ENCODE results near the gene AGO3.
"Not testable (repeated sequence)": the region's sequence is repeated elsewhere in the genome, so short reads cannot be mapped to it uniquely, and the experiment has no call there.

AGO3 gene

GRCh38 chr1:35930593-35931445 is at the start of gene AGO3:
AGO3 (plus strand) TSS chr1:35931105; CDS start chr1:35931427, 322 bp downstream.
- DNase-seq (ENCODE audit: low read depth in 2 of 2), result peak; percentile 50 to 53

- DNase-seq (ENCODE audit: low read depth in 2 of 2), result no peak
Measured at GRCh38 chr1:35881850-35882273, 49.0 kb upstream of the AGO3 start.

DNA sequence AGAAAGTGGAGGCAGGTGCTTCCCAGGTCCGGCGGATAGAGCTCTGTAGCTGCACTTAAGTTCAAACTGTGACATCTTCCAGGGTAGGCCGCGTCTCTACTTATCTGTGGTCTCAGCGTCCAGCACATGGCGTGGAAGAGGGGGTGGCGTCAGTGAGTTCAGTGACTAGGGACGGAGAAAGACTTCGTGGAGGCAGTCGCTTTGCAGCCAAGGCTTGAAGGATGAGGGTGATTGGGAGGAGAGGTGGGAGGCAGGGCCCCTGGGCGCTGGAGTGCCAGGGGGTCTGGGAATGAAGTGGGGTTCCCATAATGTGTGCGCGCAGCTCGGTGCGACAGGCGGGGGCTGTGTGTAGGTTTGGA is 48.3 kb upstream of the AGO3 start:
- DNase-seq (ENCODE audit: low read depth in 2 of 2), result no peak

DNA sequence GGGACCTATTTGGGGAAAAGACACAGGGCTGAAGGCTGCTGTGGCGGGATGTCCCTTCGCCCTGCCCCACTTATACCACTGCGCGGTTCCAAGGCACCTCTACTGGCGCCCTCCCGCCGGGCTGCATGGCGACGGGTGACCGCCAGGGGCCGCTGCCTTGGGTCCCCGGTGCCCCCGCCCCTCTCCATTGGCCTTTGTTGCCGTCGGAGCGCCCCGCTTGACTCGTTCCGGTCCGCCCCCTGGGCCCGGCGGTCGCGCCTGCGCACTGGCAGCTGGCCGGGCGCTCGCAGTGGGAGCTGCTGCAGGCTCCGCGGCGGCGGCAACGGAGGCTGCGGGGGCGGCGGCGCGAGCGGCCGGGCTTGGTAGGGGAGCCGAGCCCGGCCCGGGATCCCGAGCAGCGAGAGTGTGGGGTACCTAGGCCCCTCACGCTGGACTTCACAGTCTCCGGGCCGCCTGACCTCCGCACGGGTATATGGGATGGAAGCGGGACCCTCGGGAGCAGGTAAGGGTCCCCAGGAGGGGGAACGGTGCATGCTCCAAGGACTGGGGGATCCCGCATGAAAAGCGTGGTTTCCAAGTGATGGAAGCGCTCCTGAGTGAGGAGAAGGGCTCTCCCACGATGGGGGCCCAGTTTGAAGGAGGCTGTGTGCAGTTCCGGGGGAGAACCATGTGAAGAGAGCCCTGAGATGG is 47.8 kb upstream of the AGO3 start, which contains the start of gene AGO1:
AGO1 (plus strand) TSS at position 265 of the 690 bp plus-strand sequence; CDS start at position 478, 213 bp downstream.
- DNase-seq (ENCODE audit: low read depth in 2 of 2), result peak; percentile 79 to 82

- DNase-seq (ENCODE audit: low read depth in 2 of 2), result no peak
Measured at GRCh38 chr1:35883635-35884101, 47.2 kb upstream of the AGO3 start.

GRCh38 chr1:35884934-35885333 is 46.0 kb upstream of the AGO3 start:
- no peak for DNase-seq (ENCODE audit: low read depth in 2 of 2)

DNA sequence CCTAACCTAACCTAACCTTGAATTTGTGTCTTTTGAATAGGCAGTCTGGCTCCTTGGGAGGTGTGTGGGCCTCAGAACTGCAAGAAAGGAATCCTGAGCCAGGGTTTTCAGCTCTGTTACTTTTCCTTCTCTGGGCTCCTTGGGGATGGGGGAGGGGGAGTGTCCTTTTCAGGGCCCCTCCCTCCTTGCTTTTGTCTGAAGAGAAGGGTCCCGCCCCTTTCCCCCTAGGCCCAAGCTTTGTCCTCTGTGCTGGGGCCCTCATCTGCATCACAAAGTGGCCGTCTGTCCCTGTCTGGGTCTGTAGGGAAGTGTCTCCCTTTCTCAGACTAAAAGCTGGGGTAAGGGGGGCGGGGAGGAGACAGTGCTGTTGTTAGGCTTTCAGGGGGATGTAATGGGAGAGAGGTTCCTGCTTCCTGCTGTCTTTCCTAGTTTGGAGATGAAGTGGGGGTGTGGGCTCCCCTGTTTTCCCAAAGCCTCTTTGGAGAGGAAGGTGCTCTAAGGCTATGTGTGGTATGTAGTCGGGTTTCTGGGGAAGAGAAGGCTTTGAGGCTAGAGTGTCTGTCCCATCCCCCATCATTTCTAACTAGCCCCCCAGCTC is 44.8 kb upstream of the AGO3 start:
- DNase-seq (ENCODE audit: low read depth in 2 of 2), result no peak

GRCh38 chr1:35886577-35887431 is 44.1 kb upstream of the AGO3 start:
- DNase-seq (ENCODE audit: low read depth in 2 of 2), result no peak

- DNase-seq (ENCODE audit: low read depth in 2 of 2), result no peak
Measured at GRCh38 chr1:35887508-35887907, 43.4 kb upstream of the AGO3 start.

DNA sequence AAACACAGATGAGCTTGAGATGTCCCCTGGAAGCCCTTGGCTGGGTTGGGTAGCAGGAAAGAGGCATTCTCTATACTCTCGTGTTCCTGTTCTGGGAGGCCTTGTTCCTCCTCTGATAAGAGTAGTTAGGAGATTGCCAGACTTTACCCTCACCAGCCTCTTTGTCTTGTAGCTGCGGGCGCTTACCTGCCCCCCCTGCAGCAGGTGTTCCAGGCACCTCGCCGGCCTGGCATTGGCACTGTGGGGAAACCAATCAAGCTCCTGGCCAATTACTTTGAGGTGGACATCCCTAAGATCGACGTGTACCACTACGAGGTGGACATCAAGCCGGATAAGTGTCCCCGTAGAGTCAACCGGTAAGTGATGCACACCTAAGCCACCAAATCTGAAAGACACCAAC is 42.6 kb upstream of the AGO3 start:
- no peak for DNase-seq (ENCODE audit: low read depth in 2 of 2)

GRCh38 chr1:35888981-35889380 is 41.9 kb upstream of the AGO3 start:
- not testable (repeated sequence) for DNase-seq (ENCODE audit: low read depth in 2 of 2)

- DNase-seq (ENCODE audit: low read depth in 2 of 2), result no peak
Measured at GRCh38 chr1:35893051-35893879, 37.6 kb upstream of the AGO3 start.

DNA sequence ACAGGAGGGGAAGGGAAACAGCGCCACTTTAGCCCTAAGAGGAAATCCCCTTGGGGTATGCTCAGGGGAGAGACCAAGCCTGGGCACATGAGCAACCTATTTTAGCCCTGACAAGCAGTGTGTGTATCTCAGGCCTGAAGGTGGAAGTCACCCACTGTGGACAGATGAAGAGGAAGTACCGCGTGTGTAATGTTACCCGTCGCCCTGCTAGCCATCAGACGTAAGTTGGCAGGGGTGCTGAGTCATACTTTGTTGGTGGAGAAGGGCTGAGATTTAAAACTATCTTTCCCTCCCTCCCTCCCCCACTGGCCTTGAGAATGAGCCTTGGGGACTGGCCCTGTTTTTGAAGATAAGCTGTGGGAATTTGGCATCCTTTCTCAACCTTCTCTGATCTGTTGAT is 36.7 kb upstream of the AGO3 start:
- DNase-seq (ENCODE audit: low read depth in 2 of 2), result no peak

DNA sequence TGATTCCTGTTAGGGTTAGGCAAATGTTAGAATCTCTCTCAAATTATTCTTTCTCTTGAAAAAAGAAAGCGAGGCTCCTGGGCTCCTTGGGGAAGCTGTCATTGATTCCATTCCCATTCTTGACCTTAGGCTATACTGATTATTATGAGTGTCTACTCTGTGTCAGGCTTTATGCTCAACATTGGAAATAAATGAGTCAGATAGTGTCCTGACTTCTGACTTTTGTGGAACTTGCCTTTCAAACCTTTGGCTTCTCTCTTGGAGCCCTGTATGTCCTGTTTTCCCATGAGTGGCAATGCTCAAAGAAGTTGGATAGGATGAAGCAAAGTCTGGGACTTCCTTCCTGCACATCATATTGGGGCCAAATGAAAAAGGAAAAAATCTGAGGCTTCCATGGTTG is 36.2 kb upstream of the AGO3 start:
- no peak for DNase-seq (ENCODE audit: low read depth in 2 of 2)

- no peak for DNase-seq (ENCODE audit: low read depth in 2 of 2)
Measured at GRCh38 chr1:35899941-35900340, 31.0 kb upstream of the AGO3 start.

- no peak for DNase-seq (ENCODE audit: low read depth in 2 of 2)
Measured at GRCh38 chr1:35901235-35901634, 29.7 kb upstream of the AGO3 start.

- DNase-seq (ENCODE audit: low read depth in 2 of 2), result no peak
Measured at GRCh38 chr1:35902671-35903070, 28.2 kb upstream of the AGO3 start.

- no peak for DNase-seq (ENCODE audit: low read depth in 2 of 2)
Measured at GRCh38 chr1:35914717-35915116, 16.2 kb upstream of the AGO3 start.

DNA sequence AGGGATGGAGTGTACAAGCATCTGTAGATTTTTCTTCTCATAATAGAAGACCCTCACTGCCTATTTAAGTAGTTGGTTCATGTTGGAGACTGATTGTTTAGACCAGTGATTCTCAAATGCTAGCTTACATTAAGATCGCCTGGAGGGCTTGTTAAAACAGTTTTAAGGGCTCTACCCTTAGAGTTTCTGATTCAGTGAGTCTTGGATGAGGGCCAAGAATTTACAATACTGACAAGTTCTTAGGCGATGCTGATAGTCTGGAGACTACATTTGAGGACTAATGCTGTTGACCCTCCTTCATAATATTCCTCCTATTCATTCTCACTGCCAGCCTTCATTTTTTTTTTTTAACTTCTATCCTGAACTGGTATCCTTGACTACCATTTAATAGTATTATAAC is 15.2 kb upstream of the AGO3 start:
- DNase-seq (ENCODE audit: low read depth in 2 of 2), result no peak

- no peak for DNase-seq (ENCODE audit: low read depth in 2 of 2)
Measured at GRCh38 chr1:35923791-35924221, 7.1 kb upstream of the AGO3 start.

- DNase-seq (ENCODE audit: low read depth in 2 of 2), result no peak
Measured at GRCh38 chr1:35924838-35925237, 6.1 kb upstream of the AGO3 start.
